ENCODE results near the gene PREX1. TPM values are rescaled to one million over a fixed set of nuclear protein-coding genes. Genes with fewer than 3 reads are reported as not detected.

Gene PREX1
- total and polyA plus RNA-seq, 7 experiments from 2014 or later, result 2.9 to 143 (median 48.6) TPM

DNA sequence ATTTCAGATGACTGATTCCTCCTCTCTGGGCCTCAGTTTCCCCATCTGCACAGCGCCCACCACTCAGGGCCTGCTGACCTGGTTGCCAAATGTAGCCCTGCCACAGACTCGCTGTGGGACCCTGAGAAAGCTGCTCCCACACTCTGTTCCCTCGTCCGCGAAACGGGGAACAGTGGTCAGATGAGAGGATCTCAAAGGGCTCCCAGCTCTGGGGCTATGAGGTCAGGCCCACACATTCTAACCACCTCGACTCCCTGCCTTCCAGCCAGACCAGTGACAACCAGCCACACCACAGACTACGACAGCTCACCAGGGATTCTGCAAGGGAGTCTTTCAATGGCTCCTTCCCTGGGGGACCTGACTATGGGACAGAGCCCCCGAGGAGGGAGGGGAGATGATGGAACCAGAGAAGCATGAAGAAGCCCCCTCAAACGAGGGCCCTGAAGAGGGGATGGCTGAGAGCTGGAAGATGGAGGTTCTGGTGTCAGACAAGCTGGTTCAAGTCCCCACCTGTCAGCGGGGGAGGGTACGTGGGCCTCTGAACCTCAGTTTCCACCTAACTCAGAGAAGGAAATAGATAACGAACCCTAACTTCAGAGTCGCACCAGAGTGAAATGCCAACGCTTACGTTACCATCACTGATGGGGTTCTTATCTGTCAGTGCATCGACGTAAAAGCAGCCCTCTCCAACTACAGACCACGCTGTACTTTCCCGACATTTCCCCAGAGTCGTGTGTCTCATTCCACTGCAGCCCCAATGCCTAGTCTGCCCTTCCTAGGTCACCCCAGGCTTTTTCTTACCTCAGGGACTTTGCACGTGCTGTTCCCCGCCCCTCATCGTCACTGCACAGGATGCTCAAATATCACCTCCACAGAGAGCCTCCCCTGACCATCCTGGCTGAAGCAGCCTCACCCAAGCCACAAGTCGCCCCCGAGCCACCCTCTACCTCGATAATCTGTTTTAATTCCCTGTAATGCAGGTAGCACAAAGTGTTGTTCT, 60.5 kb downstream of the PREX1 start:
- no peaks in the 10 kb centered on the region for H3K9me3 ChIP-seq (ENCODE audit: control insufficient read depth in 2 of 3, low read length in 3 of 3)
- H3K27me3 ChIP-seq (ENCODE audit: control insufficient read depth in 2 of 2, insufficient read depth in 2 of 2, low read length in 2 of 2), result no peaks in the 10 kb centered on the region
- Mint-ChIP-seq H3K9me3 (peaks cover 0 to 7% (median 0%) of the 10 kb centered on the region in 11 donors), H3K27ac (peak overlapping the region; percentile 28 to 95 (median 81)), H3K4me3 (peak overlapping the region in 1 of 10 donors; percentile 39), H3K36me3 (peaks cover 0 to 36% (median 0%) of the 10 kb centered on the region in 5 donors), H3K27me3 (no peaks in the 10 kb centered on the region), H3K4me1 (peaks cover 24 to 82% (median 37%) of the 10 kb centered on the region in 7 donors)
- H3K4me3 ChIP-seq (ENCODE audit: low read length), result no peak overlapping the region
- DNase-seq (no peak), ATAC-seq (no peak)
- intact Hi-C loops (cut with micrococcal nuclease), result loop anchor here in 1 of 2 donors (5.0 to 10.0 kb wide), 2 partner anchors 155 to 508 kb away; partner anchors contain the start of genes ARFGEF2 and ZNFX1
- H3K27ac ChIP-seq (ENCODE audit: low read depth, low read length), result peak overlapping the region; percentile 23
- CTCF ChIA-PET, result no interaction called here
- no peaks in the 10 kb centered on the region for H3K36me3 ChIP-seq (ENCODE audit: control insufficient read depth in 2 of 3, insufficient read depth in 3 of 3, low read length in 3 of 3)
- POLR2A ChIA-PET, result interaction anchor here (0.5 kb wide), 1 partner anchor 19 kb away, joined by 3 read pairs; no protein-coding TSS in a partner anchor
- peaks cover 27 to 68% of the 10 kb centered on the region in 2 donors for H3K4me1 ChIP-seq (ENCODE audit: control insufficient read depth in 2 of 2, insufficient read depth in 2 of 2, low read length in 2 of 2)

- Mint-ChIP-seq H3K27ac (peak overlapping the region in 5 of 9 donors; percentile 7 to 95 (median 76)), H3K4me3 (no peak overlapping the region), H3K9me3 (peaks cover 0 to 9% (median 0%) of the 10 kb centered on the region in 11 donors), H3K4me1 (peaks cover 31 to 87% (median 47%) of the 10 kb centered on the region in 7 donors), H3K36me3 (peaks cover 0 to 45% (median 0%) of the 10 kb centered on the region in 5 donors), H3K27me3 (no peaks in the 10 kb centered on the region)
- no peaks in the 10 kb centered on the region for H3K36me3 ChIP-seq (ENCODE audit: control insufficient read depth in 2 of 3, insufficient read depth in 3 of 3, low read length in 3 of 3)
- CTCF ChIA-PET, result no interaction called here
- DNase-seq (no peak), ATAC-seq (no peak)
- no peaks in the 10 kb centered on the region for H3K27me3 ChIP-seq (ENCODE audit: control insufficient read depth in 2 of 2, insufficient read depth in 2 of 2, low read length in 2 of 2)
- H3K9me3 ChIP-seq (ENCODE audit: control insufficient read depth in 2 of 3, low read length in 3 of 3), result no peaks in the 10 kb centered on the region
- intact Hi-C loops (cut with micrococcal nuclease), result loop anchor here in 1 of 2 donors (5.0 to 10.0 kb wide), 2 partner anchors 156 to 509 kb away; partner anchors contain the start of genes ARFGEF2 and ZNFX1
- POLR2A ChIA-PET, result no interaction called here
- H3K27ac ChIP-seq (ENCODE audit: low read depth, low read length), result no peak overlapping the region
- H3K4me1 ChIP-seq (ENCODE audit: control insufficient read depth in 2 of 2, insufficient read depth in 2 of 2, low read length in 2 of 2), result peaks cover 37 to 73% of the 10 kb centered on the region in 2 donors
- no peak overlapping the region for H3K4me3 ChIP-seq (ENCODE audit: low read length)
Measured at GRCh38 chr20:48766205-48766604, 61.6 kb downstream of the PREX1 start.

DNA sequence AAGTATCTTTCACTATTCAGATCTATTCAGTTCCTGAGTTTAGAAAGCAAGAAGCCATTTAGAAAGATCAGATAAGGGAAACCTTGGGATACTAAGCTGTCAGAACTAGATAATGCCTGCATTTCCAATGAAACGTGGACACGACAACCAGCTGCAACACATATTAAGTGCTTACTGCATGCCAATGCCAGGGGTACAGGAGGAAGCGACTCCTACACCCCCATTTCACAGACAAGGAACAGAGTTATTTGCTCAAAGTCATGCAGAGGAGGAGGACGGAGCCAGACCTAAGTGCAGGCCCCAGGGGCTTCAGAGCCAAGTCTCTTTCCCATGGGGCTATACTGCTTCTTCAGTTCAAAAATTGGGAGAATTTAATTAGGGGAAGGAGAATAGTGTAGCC, 62.4 kb downstream of the PREX1 start:
- no peaks in the 10 kb centered on the region for H3K27me3 Mint-ChIP-seq
- Histone ChIP-seq H3K36me3 (ENCODE audit: control insufficient read depth in 2 of 3, insufficient read depth in 3 of 3, low read length in 3 of 3) (no peaks in the 10 kb centered on the region), H3K27ac (ENCODE audit: low read depth, low read length) (no peak overlapping the region), H3K27me3 (ENCODE audit: control insufficient read depth in 2 of 2, insufficient read depth in 2 of 2, low read length in 2 of 2) (no peaks in the 10 kb centered on the region), H3K9me3 (ENCODE audit: control insufficient read depth in 2 of 3, low read length in 3 of 3) (no peaks in the 10 kb centered on the region), H3K4me1 (ENCODE audit: control insufficient read depth in 2 of 2, insufficient read depth in 2 of 2, low read length in 2 of 2) (peaks cover 45 to 71% of the 10 kb centered on the region in 2 donors), H3K4me3 (ENCODE audit: low read length) (no peak overlapping the region)
- ATAC-seq (no peak), DNase-seq (no peak)
- peak overlapping the region in 7 of 9 donors; percentile 28 to 95 (median 68) for H3K27ac Mint-ChIP-seq
- peaks cover 39 to 88% (median 50%) of the 10 kb centered on the region in 7 donors for H3K4me1 Mint-ChIP-seq
- H3K4me3 Mint-ChIP-seq, result no peak overlapping the region
- ChIA-PET POLR2A (no interaction called here), CTCF (no interaction called here)
- peaks cover 0 to 51% (median 0%) of the 10 kb centered on the region in 5 donors for H3K36me3 Mint-ChIP-seq
- intact Hi-C loops (cut with micrococcal nuclease), result loop anchor here in 1 of 2 donors (5.0 to 10.0 kb wide), 2 partner anchors 157 to 509 kb away; partner anchors contain the start of genes ARFGEF2 and ZNFX1
- H3K9me3 Mint-ChIP-seq, result peaks cover 0 to 12% (median 0%) of the 10 kb centered on the region in 11 donors

DNA sequence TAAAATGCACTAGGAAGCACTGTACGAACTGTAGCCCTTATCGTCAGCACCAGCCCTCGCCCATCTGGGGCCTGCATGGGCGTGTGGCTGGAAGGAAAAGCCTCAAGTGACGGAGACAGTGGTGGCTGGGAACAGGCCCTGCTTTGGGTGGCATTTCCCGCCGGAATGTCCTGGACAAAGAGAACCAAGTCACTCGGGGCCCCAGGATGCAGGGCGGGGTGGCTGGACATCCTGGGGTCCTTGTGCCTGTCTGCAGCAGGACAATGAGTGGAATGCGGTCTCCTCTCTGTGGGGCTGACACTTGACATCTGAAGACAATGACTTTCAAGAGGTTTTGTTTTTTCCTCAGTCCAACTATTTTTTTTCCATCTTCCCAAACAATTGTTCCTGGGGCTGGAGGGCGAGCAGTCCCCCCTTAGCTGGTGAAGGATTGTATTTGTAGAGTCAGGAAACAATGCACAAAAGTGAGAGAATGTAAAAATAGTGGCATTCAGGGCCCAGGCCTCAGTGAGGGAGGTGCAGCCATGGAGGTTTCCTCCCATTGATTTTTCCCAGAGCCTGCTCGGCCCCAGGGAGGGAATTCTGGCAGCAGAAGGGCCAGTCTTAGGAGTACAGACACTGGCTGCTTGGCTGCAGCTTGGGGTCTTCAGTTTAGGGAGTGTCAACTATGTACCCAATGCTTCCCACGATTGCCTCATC, 64.4 kb downstream of the PREX1 start:
- H3K27ac Mint-ChIP-seq, result peak overlapping the region in 6 of 9 donors; percentile 11 to 94 (median 58)
- POLR2A ChIA-PET, result interaction anchor here (0.5 to 1.1 kb wide), 3 partner anchors 14 to 1406 kb away, joined by 3 read pairs; no protein-coding TSS in a partner anchor
- Histone ChIP-seq H3K27me3 (ENCODE audit: control insufficient read depth in 2 of 2, insufficient read depth in 2 of 2, low read length in 2 of 2) (no peaks in the 10 kb centered on the region), H3K9me3 (ENCODE audit: control insufficient read depth in 2 of 3, low read length in 3 of 3) (no peaks in the 10 kb centered on the region), H3K4me1 (ENCODE audit: control insufficient read depth in 2 of 2, insufficient read depth in 2 of 2, low read length in 2 of 2) (peaks cover 45 to 69% of the 10 kb centered on the region in 2 donors), H3K36me3 (ENCODE audit: control insufficient read depth in 2 of 3, insufficient read depth in 3 of 3, low read length in 3 of 3) (no peaks in the 10 kb centered on the region), H3K27ac (ENCODE audit: low read depth, low read length) (no peak overlapping the region), H3K4me3 (ENCODE audit: low read length) (no peak overlapping the region)
- peak overlapping the region in 1 of 10 donors; percentile 37 for H3K4me3 Mint-ChIP-seq
- peaks cover 0 to 12% (median 0%) of the 10 kb centered on the region in 11 donors for H3K9me3 Mint-ChIP-seq
- no peaks in the 10 kb centered on the region for H3K27me3 Mint-ChIP-seq
- CTCF ChIA-PET, result no interaction called here
- DNase-seq (no peak), ATAC-seq (no peak)
- intact Hi-C loops (cut with micrococcal nuclease), result loop anchor here in 1 of 2 donors (5.0 to 10.0 kb wide), 2 partner anchors 46 to 511 kb away; partner anchors contain the start of gene ZNFX1
- peaks cover 42 to 88% (median 51%) of the 10 kb centered on the region in 7 donors for H3K4me1 Mint-ChIP-seq
- H3K36me3 Mint-ChIP-seq, result peaks cover 0 to 58% (median 0%) of the 10 kb centered on the region in 5 donors

DNA sequence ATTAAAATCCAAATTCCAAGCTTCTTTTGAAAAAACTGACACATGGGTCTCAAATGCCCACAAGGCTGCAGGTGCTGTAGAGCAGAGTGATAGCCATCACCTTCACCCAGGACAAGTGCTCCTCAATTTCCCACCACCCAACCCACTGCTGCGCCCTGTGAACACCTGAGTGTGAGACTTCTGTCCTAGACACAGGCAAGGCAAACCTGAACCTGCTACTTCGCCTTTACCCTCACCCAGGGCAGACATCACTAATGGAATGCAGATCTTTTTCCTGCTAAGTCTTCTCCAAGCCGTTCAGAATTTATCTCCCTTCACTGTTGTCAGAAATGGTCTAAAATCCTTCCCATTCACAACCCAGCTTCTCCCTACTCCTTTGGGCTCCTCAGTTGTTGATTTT, 65.9 kb downstream of the PREX1 start:
- H3K9me3 ChIP-seq (ENCODE audit: control insufficient read depth in 2 of 3, low read length in 3 of 3), result no peaks in the 10 kb centered on the region
- H3K27me3 Mint-ChIP-seq, result no peaks in the 10 kb centered on the region
- ATAC-seq (no peak), DNase-seq (no peak)
- peak overlapping the region in 9 of 10 donors; percentile 7 to 81 (median 62) for H3K4me3 Mint-ChIP-seq
- ChIA-PET CTCF (no interaction called here), POLR2A (interaction anchor here (1.1 kb wide), 1 partner anchor 15 kb away, joined by 3 read pairs; no protein-coding TSS in a partner anchor)
- H3K27ac Mint-ChIP-seq, result peak overlapping the region; percentile 85 to 95 (median 93)
- H3K4me1 Mint-ChIP-seq, result peaks cover 38 to 88% (median 54%) of the 10 kb centered on the region in 7 donors
- intact Hi-C loops (cut with micrococcal nuclease), result loop anchor here (2.0 to 10.0 kb wide), 5 partner anchors 23 to 513 kb away; partner anchors contain the start of genes PREX1 (in 1 of the 2) and ZNFX1 (in 1 of the 2)
- H3K36me3 ChIP-seq (ENCODE audit: control insufficient read depth in 2 of 3, insufficient read depth in 3 of 3, low read length in 3 of 3), result no peaks in the 10 kb centered on the region
- peak overlapping the region; percentile 48 for H3K4me3 ChIP-seq (ENCODE audit: low read length)
- no peaks in the 10 kb centered on the region for H3K27me3 ChIP-seq (ENCODE audit: control insufficient read depth in 2 of 2, insufficient read depth in 2 of 2, low read length in 2 of 2)
- H3K36me3 Mint-ChIP-seq, result peaks cover 0 to 62% (median 0%) of the 10 kb centered on the region in 5 donors
- peaks cover 0 to 12% (median 0%) of the 10 kb centered on the region in 11 donors for H3K9me3 Mint-ChIP-seq
- H3K4me1 ChIP-seq (ENCODE audit: control insufficient read depth in 2 of 2, insufficient read depth in 2 of 2, low read length in 2 of 2), result peaks cover 45 to 69% of the 10 kb centered on the region in 2 donors
- peak overlapping the region; percentile 57 for H3K27ac ChIP-seq (ENCODE audit: low read depth, low read length)
